ENCODE data around the gene IL34.

Gene IL34

GRCh38 chr16:70706948-70707465 lies 60.6 kb downstream of the IL34 start:
- no peaks in the 10 kb centered on the region for H3K27me3 Mint-ChIP-seq
- no peak for DNase-seq
- no peaks in the 10 kb centered on the region for H3K9me3 Mint-ChIP-seq
- peaks cover 6% of the 10 kb centered on the region for H3K36me3 Mint-ChIP-seq (ENCODE audit: insufficient read depth)
- no peak overlapping the region for H3K27ac Mint-ChIP-seq
- peaks cover 2 to 5% of the 10 kb centered on the region in 2 donors for H3K4me1 Mint-ChIP-seq (ENCODE audit: low read depth in 2 of 2)
- ATAC-seq (replicated peaks) = no peak
- no peak overlapping the region for H3K4me3 Mint-ChIP-seq

GRCh38 chr16:70708366-70709246 lies 62.2 kb downstream of the IL34 start:
- no peaks in the 10 kb centered on the region for H3K27me3 Mint-ChIP-seq
- H3K4me3 Mint-ChIP-seq = no peak overlapping the region
- no peak for DNase-seq
- no peaks in the 10 kb centered on the region for H3K4me1 Mint-ChIP-seq (ENCODE audit: low read depth in 2 of 2)
- H3K9me3 Mint-ChIP-seq = no peaks in the 10 kb centered on the region
- no peak for ATAC-seq (replicated peaks)
- H3K27ac Mint-ChIP-seq = no peak overlapping the region
- H3K36me3 Mint-ChIP-seq (ENCODE audit: insufficient read depth) = peaks cover 6% of the 10 kb centered on the region

- ATAC-seq (replicated peaks) (no peak), DNase-seq (no peak)
- H3K27ac Mint-ChIP-seq = no peak overlapping the region
- H3K4me3 Mint-ChIP-seq = no peak overlapping the region
- H3K36me3 Mint-ChIP-seq (ENCODE audit: insufficient read depth) = peaks cover 6% of the 10 kb centered on the region
- no peaks in the 10 kb centered on the region for H3K27me3 Mint-ChIP-seq
- H3K4me1 Mint-ChIP-seq (ENCODE audit: low read depth in 2 of 2) = no peaks in the 10 kb centered on the region
- H3K9me3 Mint-ChIP-seq = no peaks in the 10 kb centered on the region
Measured at GRCh38 chr16:70709457-70709856, 63.1 kb downstream of the IL34 start.

- DNase-seq = no peak
- H3K27me3 Mint-ChIP-seq = no peaks in the 10 kb centered on the region
- no peak for ATAC-seq (replicated peaks)
- H3K9me3 Mint-ChIP-seq = no peaks in the 10 kb centered on the region
- H3K4me3 Mint-ChIP-seq = no peak overlapping the region
- H3K27ac Mint-ChIP-seq = no peak overlapping the region
- H3K36me3 Mint-ChIP-seq (ENCODE audit: insufficient read depth) = peaks cover 6% of the 10 kb centered on the region
- H3K4me1 Mint-ChIP-seq (ENCODE audit: low read depth in 2 of 2) = no peaks in the 10 kb centered on the region
Measured at GRCh38 chr16:70709942-70710341, 63.6 kb downstream of the IL34 start.
